Caco-2 (cell line): Measurements from ENCODE around the gene ARHGAP25. TPM values are rescaled to one million over a fixed set of nuclear protein-coding genes. Genes with fewer than 3 reads are reported as not detected.

Source experiments
- BruUV-seq: library from RNA; stranded (reverse); fragments of 400-500 nt; replicated peaks from 2 replicates; lab custom pipeline; 2021; lab: Mats Ljungman, UMichigan
- CTCF ChIA-PET: fragments of 300-600 bp; sonication (Branson Sonifier 250); formaldehyde crosslinking; loops from one replicate; lab custom pipeline; 2022; ENCODE audit warnings: antibody characterized with exemption; lab: Charles Lee
- POLR2A ChIA-PET: fragments of 300-600 bp; sonication (Branson Sonifier 250); formaldehyde crosslinking; loops from one replicate; lab custom pipeline; 2022; ENCODE audit warnings: antibody characterized with exemption; lab: Charles Lee
- DNase-seq, 2 experiments: peaks; one replicate each; pipeline versions ENCODE4 v3.0.0 to v3.0.0-alpha.2; 2020 to 2022
- H3K27me3 ChIP-seq: replicated peaks from 2 replicates; pipeline ENCODE4 v1.6.0; 2011; ENCODE audit warnings: low read length; ENCODE audit not compliant: control insufficient read depth, insufficient read depth
- H3K36me3 ChIP-seq: 2 replicates; pipeline ENCODE4 v1.5.1; 2011; ENCODE audit warnings: low read length; ENCODE audit not compliant: control insufficient read depth, insufficient read depth
- H3K4me1 ChIP-seq: fragments of 250-450 bp; sonication (Bioruptor Pico); 2 replicates; pipeline ENCODE4 v1.5.1; 2020; ENCODE audit warnings: mild to moderate bottlenecking
- H3K4me3 ChIP-seq: 2 replicates; pipeline ENCODE4 v1.5.1; 2011; ENCODE audit warnings: low read depth, mild to moderate bottlenecking, control low read depth, low read length
- H3K9me3 ChIP-seq: fragments of 250-450 bp; sonication (Bioruptor Pico); 2 replicates; pipeline ENCODE4 v1.5.1; 2020; ENCODE audit warnings: mild to moderate bottlenecking, moderate library complexity
- H3K27ac Mint-ChIP-seq: one replicate; pipeline ENCODE4 v1.8.0; 2022; ENCODE audit warnings: mixed read lengths; ENCODE audit not compliant: unreplicated experiment
- H3K27me3 Mint-ChIP-seq: one replicate; pipeline ENCODE4 v1.8.0; 2022; ENCODE audit warnings: mixed read lengths; ENCODE audit not compliant: insufficient read depth, unreplicated experiment
- H3K36me3 Mint-ChIP-seq: one replicate; pipeline ENCODE4 v1.8.0; 2022; ENCODE audit warnings: mild to moderate bottlenecking, mixed read lengths; ENCODE audit not compliant: insufficient read depth, unreplicated experiment
- H3K4me1 Mint-ChIP-seq: one replicate; pipeline ENCODE4 v1.8.0; 2022; ENCODE audit warnings: low read depth, mixed read lengths; ENCODE audit not compliant: unreplicated experiment
- H3K4me3 Mint-ChIP-seq: one replicate; pipeline ENCODE4 v1.8.0; 2022; ENCODE audit warnings: mild to moderate bottlenecking, moderate library complexity, mixed read lengths; ENCODE audit not compliant: unreplicated experiment
- H3K9me3 Mint-ChIP-seq: one replicate; pipeline ENCODE4 v1.8.0; 2022; ENCODE audit warnings: mixed read lengths; ENCODE audit not compliant: unreplicated experiment
- CTCF ChIP-seq, 2 experiments: fragments of 200-600 bp in 1 of 2; IDR thresholded peaks; 1 replicate in 1 of 2; 2 replicates in 1 of 2; pipeline versions ENCODE4 v1.5.1 to v1.8.0; 2011 to 2022; ENCODE audit warnings: antibody characterized with exemption in 1 of 2, control low read depth in 1 of 2, inconsistent platforms in 1 of 2, low read depth in 1 of 2, low read length in 1 of 2, mild to moderate bottlenecking in 1 of 2, moderate library complexity in 1 of 2; ENCODE audit not compliant: insufficient read depth in 1 of 2, severe bottlenecking in 1 of 2, unreplicated experiment in 1 of 2
- intact Hi-C: fragments of 100-400 bp; cut with micrococcal nuclease; formaldehyde crosslinking; loops from one replicate; pipeline ENCODE4 v1.10.0; 2022; ENCODE audit not compliant: unreplicated experiment
- total RNA-seq: library from RNA; stranded (reverse); gene quantifications from 2 replicates; pipeline ENCODE4 v1.2.3, GENCODE V29; 2022

ARHGAP25 gene
- total RNA-seq, 1 experiment from 2014 or later: 0.48 TPM

- TF ChIP-seq CTCF (IDR thresholded peaks at IDR 0.05; ENCODE audit: insufficient read depth in 1 of 2, low read depth in 1 of 2, low read length in 1 of 2, severe bottlenecking in 1 of 2, unreplicated experiment in 1 of 2): no peak
- Mint-ChIP-seq H3K36me3 (no peaks in the 10 kb centered on the region), H3K4me3 (no peak overlapping the region), H3K27ac (no peak overlapping the region), H3K27me3 (peaks cover 9% of the 10 kb centered on the region), H3K4me1 (no peaks in the 10 kb centered on the region), H3K9me3 (no peaks in the 10 kb centered on the region)
- ChIA-PET CTCF (no interaction called here), POLR2A (no interaction called here)
- no peaks in the 10 kb centered on the region for H3K36me3 ChIP-seq
- H3K4me1 ChIP-seq: no peaks in the 10 kb centered on the region
- H3K27me3 ChIP-seq: no peaks in the 10 kb centered on the region
- no TSS peak for BruUV-seq
- H3K4me3 ChIP-seq: no peak overlapping the region
- intact Hi-C loops: no loop called here
- no peak for DNase-seq
- no peaks in the 10 kb centered on the region for H3K9me3 ChIP-seq
Measured at GRCh38 chr2:68787356-68787755, 52.7 kb downstream of the ARHGAP25 start.

GRCh38 chr2:68789603-68790002, 55.0 kb downstream of the ARHGAP25 start:
- Mint-ChIP-seq H3K4me3 (no peak overlapping the region), H3K27ac (no peak overlapping the region), H3K36me3 (no peaks in the 10 kb centered on the region), H3K4me1 (no peaks in the 10 kb centered on the region), H3K9me3 (no peaks in the 10 kb centered on the region), H3K27me3 (peaks cover 3% of the 10 kb centered on the region)
- no peaks in the 10 kb centered on the region for H3K36me3 ChIP-seq
- H3K4me3 ChIP-seq: no peak overlapping the region
- no peaks in the 10 kb centered on the region for H3K27me3 ChIP-seq
- H3K9me3 ChIP-seq: no peaks in the 10 kb centered on the region
- ChIA-PET POLR2A (no interaction called here), CTCF (no interaction called here)
- intact Hi-C loops: no loop called here
- no peak for TF ChIP-seq CTCF (IDR thresholded peaks at IDR 0.05; ENCODE audit: insufficient read depth in 1 of 2, low read depth in 1 of 2, low read length in 1 of 2, severe bottlenecking in 1 of 2, unreplicated experiment in 1 of 2)
- no peak for DNase-seq
- H3K4me1 ChIP-seq: no peaks in the 10 kb centered on the region
- BruUV-seq: no TSS peak

- Mint-ChIP-seq H3K4me3 (no peak overlapping the region), H3K27me3 (peaks cover 8% of the 10 kb centered on the region), H3K4me1 (no peaks in the 10 kb centered on the region), H3K27ac (no peak overlapping the region), H3K9me3 (no peaks in the 10 kb centered on the region), H3K36me3 (no peaks in the 10 kb centered on the region)
- no peaks in the 10 kb centered on the region for H3K27me3 ChIP-seq
- DNase-seq: no peak
- CTCF ChIA-PET: interaction anchor here (0.6 to 1.3 kb wide), 3 partner anchors 39 to 527 kb away, joined by 3 read pairs; no protein-coding TSS in a partner anchor
- no peaks in the 10 kb centered on the region for H3K4me1 ChIP-seq
- no peak overlapping the region for H3K4me3 ChIP-seq
- no peak for TF ChIP-seq CTCF (IDR thresholded peaks at IDR 0.05; ENCODE audit: insufficient read depth in 1 of 2, low read depth in 1 of 2, low read length in 1 of 2, severe bottlenecking in 1 of 2, unreplicated experiment in 1 of 2)
- intact Hi-C loops: no loop called here
- POLR2A ChIA-PET: no interaction called here
- no peaks in the 10 kb centered on the region for H3K9me3 ChIP-seq
- no peaks in the 10 kb centered on the region for H3K36me3 ChIP-seq
- BruUV-seq: no TSS peak
Measured at GRCh38 chr2:68790600-68790999, 56.0 kb downstream of the ARHGAP25 start.
